ENCODE results near the gene ALPL.

- no peak for TF ChIP-seq POLR2AphosphoS5 (IDR thresholded peaks at IDR 0.05; ENCODE audit: low read depth, low read length)
- no peak for TF ChIP-seq TAF1 (IDR thresholded peaks at IDR 0.05; ENCODE audit: borderline replicate concordance, insufficient read depth, low read length)
- TF ChIP-seq FOXP2 (optimal IDR thresholded peaks at IDR 0.05; ENCODE audit: borderline replicate concordance, extremely low read depth, extremely low read length, insufficient read depth): no peak
- TF ChIP-seq REST (IDR thresholded peaks at IDR 0.05; ENCODE audit: insufficient read depth in 1 of 2, low read depth in 2 of 2, low read length in 2 of 2): no peak
These were observed 18.3 kb upstream of the ALPL start for GRCh38 chr1:21490774-21491487.
